ENCODE results near the gene ASIC4. TPM values are rescaled to one million over a fixed set of nuclear protein-coding genes. Genes with fewer than 3 reads are reported as not detected.

The ASIC4 gene
- total RNA-seq, 4 donors from 2014 or later: not detected

DNA sequence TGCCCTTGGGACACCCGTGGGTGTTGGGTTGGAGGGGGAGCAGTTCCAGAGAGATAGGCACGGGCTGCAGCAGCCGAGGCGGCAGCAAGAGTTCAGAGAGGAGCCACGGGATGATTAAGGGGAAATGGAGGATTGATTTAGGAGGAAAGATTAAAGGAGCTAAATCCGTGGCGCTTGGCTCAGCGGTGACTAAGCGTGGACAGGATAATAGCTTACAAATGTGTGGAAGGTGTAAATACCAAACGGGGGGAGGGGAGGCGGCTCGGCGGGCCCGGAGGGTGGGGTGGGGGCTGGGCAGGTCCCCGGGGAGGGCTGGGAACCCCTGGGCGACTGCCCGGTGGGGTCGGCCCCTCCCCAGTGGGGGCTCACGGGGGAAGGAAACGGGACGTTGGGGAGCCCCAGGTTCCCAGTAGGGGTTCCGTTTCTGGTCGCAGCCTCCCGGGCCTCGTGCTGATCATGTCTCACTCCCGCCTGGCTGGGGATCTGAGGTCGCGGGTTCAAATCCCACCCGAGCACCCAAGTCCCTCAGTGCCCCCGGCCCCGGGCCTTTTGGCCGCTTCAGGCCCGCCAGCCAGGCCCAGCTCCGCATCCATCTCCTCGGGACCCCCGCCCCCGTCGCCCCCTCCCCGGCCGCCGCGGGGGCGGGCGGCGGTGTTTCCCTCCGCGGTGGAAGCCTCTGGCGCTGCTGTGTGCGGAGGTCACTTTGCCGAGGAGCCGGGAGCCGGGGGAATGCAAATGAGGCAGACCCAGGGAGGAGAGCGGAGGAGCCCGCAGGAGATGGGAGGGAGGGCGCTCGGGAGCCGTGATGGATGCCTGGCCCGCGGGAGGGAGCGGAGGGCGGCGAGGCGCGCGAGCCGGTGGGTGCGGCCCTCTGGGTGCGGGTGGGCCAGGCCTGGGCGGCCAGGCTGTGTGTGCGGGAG lies 8.1 kb downstream of the ASIC4 start:
- in situ Hi-C loops (cut with MboI; ENCODE audit: low pct_ligation_motif_present in 1 of 4, low pct_unique_long_range_greater_than_20kb in 1 of 4, low sequenced_read_pairs in 3 of 4): loop anchor here in 3 of 4 donors (10.0 kb wide), 2 partner anchors 48 to 118 kb away; no protein-coding TSS in a partner anchor
- peak overlapping the region; percentile 65 to 81 (median 72) for H3K27ac ChIP-seq
- WGBS, 2 donors (ENCODE audit: low coverage in 1 of 2): 0 to 5% methylated on average over 4 to 45 of the region's 70 CpGs

DNA sequence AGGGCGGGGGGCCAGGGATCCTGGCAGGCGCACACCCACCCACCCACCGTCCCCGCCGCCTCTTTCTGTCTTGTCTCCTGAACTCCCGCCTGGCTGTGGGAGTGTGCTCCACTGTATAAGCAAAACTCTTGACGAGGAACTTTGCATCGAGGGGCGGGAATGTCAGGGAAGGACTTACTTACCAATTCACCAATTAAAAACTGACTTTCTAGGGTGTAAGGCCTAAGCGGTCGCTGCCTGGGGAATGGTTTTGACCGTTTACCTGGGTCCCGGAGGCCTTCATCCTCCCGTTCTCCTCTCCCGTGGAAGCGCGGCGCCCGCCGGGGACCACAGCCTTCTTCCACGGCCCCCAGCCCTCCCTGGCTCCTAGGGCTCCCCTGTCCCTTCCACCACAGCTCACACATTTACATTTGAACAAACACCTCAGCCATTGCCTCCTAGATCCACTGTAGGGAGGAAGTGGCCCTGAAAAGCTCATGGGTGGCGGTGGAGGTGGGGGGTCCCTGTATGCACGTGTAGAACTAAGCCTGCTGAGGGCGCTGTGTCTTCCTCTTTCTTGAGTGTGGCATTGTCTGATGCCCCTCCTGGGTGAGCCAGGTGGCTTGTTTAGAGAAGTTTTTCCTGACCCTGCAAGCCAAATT lies 8.9 kb downstream of the ASIC4 start:
- DNase-seq: no peak
- intact Hi-C loops (cut with DNase I; ENCODE audit: low total_unique reads): no loop called here
- no peaks in the 10 kb centered on the region for H3K36me3 ChIP-seq
- peaks cover 8 to 18% (median 11%) of the 10 kb centered on the region in 4 donors for H3K4me1 ChIP-seq
- H3K27me3 ChIP-seq: peaks cover 85% of the 10 kb centered on the region
- H3K27ac ChIP-seq: peak overlapping the region; percentile 65 to 81 (median 72)
- in situ Hi-C loops (cut with MboI; ENCODE audit: low pct_ligation_motif_present in 1 of 4, low pct_unique_long_range_greater_than_20kb in 1 of 4, low sequenced_read_pairs in 3 of 4): loop anchor here in 3 of 4 donors (10.0 kb wide), 2 partner anchors 48 to 118 kb away; no protein-coding TSS in a partner anchor
- H3K4me3 ChIP-seq: peak overlapping the region in 2 of 4 donors; percentile 24 to 35
- H3K9me3 ChIP-seq: no peaks in the 10 kb centered on the region
- TF ChIP-seq, protein P1, sequence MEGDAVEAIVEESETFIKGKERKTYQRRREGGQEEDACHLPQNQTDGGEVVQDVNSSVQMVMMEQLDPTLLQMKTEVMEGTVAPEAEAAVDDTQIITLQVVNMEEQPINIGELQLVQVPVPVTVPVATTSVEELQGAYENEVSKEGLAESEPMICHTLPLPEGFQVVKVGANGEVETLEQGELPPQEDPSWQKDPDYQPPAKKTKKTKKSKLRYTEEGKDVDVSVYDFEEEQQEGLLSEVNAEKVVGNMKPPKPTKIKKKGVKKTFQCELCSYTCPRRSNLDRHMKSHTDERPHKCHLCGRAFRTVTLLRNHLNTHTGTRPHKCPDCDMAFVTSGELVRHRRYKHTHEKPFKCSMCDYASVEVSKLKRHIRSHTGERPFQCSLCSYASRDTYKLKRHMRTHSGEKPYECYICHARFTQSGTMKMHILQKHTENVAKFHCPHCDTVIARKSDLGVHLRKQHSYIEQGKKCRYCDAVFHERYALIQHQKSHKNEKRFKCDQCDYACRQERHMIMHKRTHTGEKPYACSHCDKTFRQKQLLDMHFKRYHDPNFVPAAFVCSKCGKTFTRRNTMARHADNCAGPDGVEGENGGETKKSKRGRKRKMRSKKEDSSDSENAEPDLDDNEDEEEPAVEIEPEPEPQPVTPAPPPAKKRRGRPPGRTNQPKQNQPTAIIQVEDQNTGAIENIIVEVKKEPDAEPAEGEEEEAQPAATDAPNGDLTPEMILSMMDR (IDR thresholded peaks at IDR 0.05): no peak
- no peak for TF ChIP-seq POLR2AphosphoS5 (IDR thresholded peaks at IDR 0.05)
- no peak for TF ChIP-seq EP300 (IDR thresholded peaks at IDR 0.05; ENCODE audit: low read depth)
- no peak for TF ChIP-seq POLR2A (IDR thresholded peaks at IDR 0.05)
- 30% methylated on average over 18 of the region's 24 CpGs; no CpG with 5 or more reads in 1 of the 2 donors for WGBS, 2 donors (ENCODE audit: low coverage in 1 of 2)

More for the DNA sequence above, 8.1 kb downstream of the ASIC4 start:
- no peak for DNase-seq
- Histone ChIP-seq H3K9me3 (no peaks in the 10 kb centered on the region), H3K4me1 (peaks cover 8 to 18% (median 11%) of the 10 kb centered on the region in 4 donors), H3K36me3 (no peaks in the 10 kb centered on the region), H3K27me3 (peaks cover 78% of the 10 kb centered on the region), H3K4me3 (peak overlapping the region in 2 of 4 donors; percentile 24 to 35)
- intact Hi-C loops (cut with DNase I; ENCODE audit: low total_unique reads): no loop called here
- TF ChIP-seq POLR2AphosphoS5 (IDR thresholded peaks at IDR 0.05) (no peak), EP300 (IDR thresholded peaks at IDR 0.05; ENCODE audit: low read depth) (no peak), POLR2A (IDR thresholded peaks at IDR 0.05) (no peak)
- TF ChIP-seq, protein P1 (IDR thresholded peaks at IDR 0.05): no peak

DNA sequence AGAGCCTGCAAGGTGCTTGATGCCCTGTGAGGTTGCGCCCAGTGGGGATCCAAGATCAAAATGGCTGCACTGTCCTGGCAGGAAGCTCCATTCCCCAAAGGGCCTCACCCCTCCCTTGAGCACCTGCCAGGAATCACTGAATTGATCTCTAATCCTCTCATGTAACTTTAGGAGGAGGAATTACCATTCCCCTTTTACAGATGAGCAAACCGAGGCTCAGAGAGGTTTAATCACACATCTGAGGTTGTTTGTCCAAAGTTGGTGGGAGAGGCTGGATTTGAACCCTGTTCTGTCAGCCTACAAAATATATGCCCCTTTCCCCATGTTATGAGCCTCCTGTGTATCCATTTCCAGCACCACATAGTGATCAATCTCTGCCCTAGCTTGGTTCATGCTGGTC lies 10.5 kb downstream of the ASIC4 start:
- Histone ChIP-seq H3K27me3 (peaks cover 99% of the 10 kb centered on the region), H3K4me3 (no peak overlapping the region), H3K4me1 (peaks cover 8 to 21% (median 11%) of the 10 kb centered on the region in 4 donors), H3K36me3 (no peaks in the 10 kb centered on the region), H3K9me3 (no peaks in the 10 kb centered on the region), H3K27ac (no peak overlapping the region)
- DNase-seq: no peak
- intact Hi-C loops (cut with DNase I; ENCODE audit: low total_unique reads): no loop called here
- 79 to 100% methylated on average over 1 to 2 of the region's 2 CpGs for WGBS, 2 donors (ENCODE audit: low coverage in 1 of 2)
- TF ChIP-seq POLR2A (IDR thresholded peaks at IDR 0.05): no peak
- TF ChIP-seq EP300 (IDR thresholded peaks at IDR 0.05; ENCODE audit: low read depth): no peak
- no peak for TF ChIP-seq POLR2AphosphoS5 (IDR thresholded peaks at IDR 0.05)
- TF ChIP-seq, protein P1 (IDR thresholded peaks at IDR 0.05): no peak
- in situ Hi-C loops (cut with MboI; ENCODE audit: low pct_ligation_motif_present in 1 of 4, low pct_unique_long_range_greater_than_20kb in 1 of 4, low sequenced_read_pairs in 3 of 4): loop anchor here in 3 of 4 donors (10.0 kb wide), 2 partner anchors 50 to 120 kb away; no protein-coding TSS in a partner anchor

All from transverse colon (tissue), 4 donors.